Fibroblast of skin of scalp (primary cell): Measurements from ENCODE around the gene MAPK8.
A peak's percentile ranks its signal among the peaks of the same experiment; 100 is the strongest.
"Not testable (repeated sequence)": the region's sequence is repeated elsewhere in the genome, so short reads cannot be mapped to it uniquely, and the experiment has no call there.

Experiments
- DNase-seq: peaks from one replicate; pipeline ENCODE4 v3.0.0-alpha.2; 2013

MAPK8 gene

GRCh38 chr10:48336978-48337599, 30.6 kb downstream of the MAPK8 start:
- DNase-seq = no peak

GRCh38 chr10:48340734-48341133, 34.3 kb downstream of the MAPK8 start:
- no peak for DNase-seq

- DNase-seq = no peak
Measured at GRCh38 chr10:48343106-48343505, 36.6 kb downstream of the MAPK8 start.

- peak; percentile 56 for DNase-seq
Measured at GRCh38 chr10:48343921-48344598, 37.6 kb downstream of the MAPK8 start.

- not testable (repeated sequence) for DNase-seq
Measured at GRCh38 chr10:48346248-48346647, 39.8 kb downstream of the MAPK8 start.

GRCh38 chr10:48347539-48347938, 41.1 kb downstream of the MAPK8 start:
- DNase-seq = not testable (repeated sequence)

- not testable (repeated sequence) for DNase-seq
Measured at GRCh38 chr10:48347943-48348342, 41.5 kb downstream of the MAPK8 start.

GRCh38 chr10:48353246-48353645, 46.8 kb downstream of the MAPK8 start:
- DNase-seq = no peak

- no peak for DNase-seq
Measured at GRCh38 chr10:48357631-48358030, 51.2 kb downstream of the MAPK8 start.

- no peak for DNase-seq
Measured at GRCh38 chr10:48358162-48358561, 51.7 kb downstream of the MAPK8 start.

- no peak for DNase-seq
Measured at GRCh38 chr10:48358838-48359237, 52.4 kb downstream of the MAPK8 start.

- no peak for DNase-seq
Measured at GRCh38 chr10:48361176-48361575, 54.7 kb downstream of the MAPK8 start.

GRCh38 chr10:48363617-48364355, 57.3 kb downstream of the MAPK8 start:
- peak; percentile 73 for DNase-seq

- peak; percentile 29 for DNase-seq
Measured at GRCh38 chr10:48364659-48365405, 58.4 kb downstream of the MAPK8 start.

- DNase-seq = no peak
Measured at GRCh38 chr10:48365668-48366067, 59.2 kb downstream of the MAPK8 start.

- DNase-seq = no peak
Measured at GRCh38 chr10:48366261-48366660, 59.8 kb downstream of the MAPK8 start.

GRCh38 chr10:48369501-48369900, 63.0 kb downstream of the MAPK8 start:
- DNase-seq = no peak

- DNase-seq = no peak
Measured at GRCh38 chr10:48377751-48378530, 71.5 kb downstream of the MAPK8 start.

- no peak for DNase-seq
Measured at GRCh38 chr10:48378675-48379074, 72.2 kb downstream of the MAPK8 start.

- DNase-seq = no peak
Measured at GRCh38 chr10:48381971-48382370, 75.5 kb downstream of the MAPK8 start.

- no peak for DNase-seq
Measured at GRCh38 chr10:48382982-48383381, 76.5 kb downstream of the MAPK8 start.

- no peak for DNase-seq
Measured at GRCh38 chr10:48383393-48383792, 76.9 kb downstream of the MAPK8 start.
